MM.1S (cell line): ENCODE data around the gene MFNG.

Source experiments
- DNase-seq: peaks from one replicate; pipeline ENCODE4 v3.0.0-alpha.2; 2015
- H2AFZ ChIP-seq: fragments of 300-600 bp; sonication (generic); 2 replicates; pipeline ENCODE4 v1.6.0; 2016; ENCODE audit warnings: antibody characterized with exemption, low read length
- H3F3A ChIP-seq: fragments of 300-600 bp; sonication (generic); 2 replicates; pipeline ENCODE4 v1.6.1; 2016; ENCODE audit warnings: mild to moderate bottlenecking, antibody characterized with exemption, low read length, moderate library complexity, mixed read lengths; ENCODE audit not compliant: insufficient read depth
- H3K27ac ChIP-seq: fragments of 300-600 bp; sonication (generic); 2 replicates; pipeline ENCODE4 v1.5.1; 2016; ENCODE audit warnings: mild to moderate bottlenecking, low read length
- H3K27me3 ChIP-seq: fragments of 300-600 bp; sonication (generic); replicated peaks from 2 replicates; pipeline ENCODE4 v1.6.0; 2016; ENCODE audit warnings: low read length; ENCODE audit not compliant: insufficient read depth
- H3K36me3 ChIP-seq: fragments of 300-600 bp; sonication (generic); replicated peaks from 2 replicates; pipeline ENCODE4 v1.6.1; 2016; ENCODE audit warnings: mild to moderate bottlenecking, low read length, mixed read lengths; ENCODE audit not compliant: insufficient read depth
- H3K4me1 ChIP-seq: fragments of 300-600 bp; sonication (generic); 2 replicates; pipeline ENCODE4 v1.6.1; 2016; ENCODE audit warnings: low read length, mixed read lengths
- H3K4me2 ChIP-seq: fragments of 300-600 bp; sonication (generic); 2 replicates; pipeline ENCODE4 v1.6.0; 2016; ENCODE audit warnings: low read depth, low read length
- H3K4me3 ChIP-seq: fragments of 300-600 bp; sonication (generic); 2 replicates; pipeline ENCODE4 v1.5.1; 2016; ENCODE audit warnings: low read length, mixed read lengths
- H3K79me2 ChIP-seq: fragments of 300-600 bp; sonication (generic); 2 replicates; pipeline ENCODE4 v1.6.1; 2016; ENCODE audit warnings: mixed run types, low read length, mixed read lengths
- H3K9ac ChIP-seq: fragments of 300-600 bp; sonication (generic); 2 replicates; pipeline ENCODE4 v1.6.1; 2016; ENCODE audit warnings: low read length, mixed read lengths
- H3K9me2 ChIP-seq: fragments of 300-600 bp; sonication (generic); replicated peaks from 2 replicates; pipeline ENCODE4 v1.6.1; 2016; ENCODE audit warnings: mild to moderate bottlenecking, low read length, mixed read lengths; ENCODE audit not compliant: insufficient read depth
- H3K9me3 ChIP-seq: fragments of 300-600 bp; sonication (generic); replicated peaks from 2 replicates; pipeline ENCODE4 v1.6.1; 2016; ENCODE audit warnings: mild to moderate bottlenecking, low read length, mixed read lengths; ENCODE audit not compliant: insufficient read depth
- H4K20me1 ChIP-seq: fragments of 300-600 bp; sonication (generic); 2 replicates; pipeline ENCODE4 v1.6.1; 2016; ENCODE audit warnings: mild to moderate bottlenecking, low read length, moderate library complexity, mixed read lengths; ENCODE audit not compliant: insufficient read depth
- EZH2 ChIP-seq: fragments of 300-600 bp; sonication (generic); optimal IDR thresholded peaks from 2 replicates; pipeline ENCODE3; 2017; ENCODE audit warnings: low read depth, mild to moderate bottlenecking, antibody characterized with exemption, low read length, mixed read lengths
- EZH2phosphoT487 ChIP-seq: fragments of 300-600 bp; sonication (generic); IDR thresholded peaks from 2 replicates; pipeline ENCODE4 v1.6.1; 2018; ENCODE audit warnings: antibody characterized with exemption, low read length
- TF ChIP-seq, protein P1 (sequence below): fragments of 300-600 bp; sonication (generic); IDR thresholded peaks from 2 replicates; pipeline ENCODE4 v1.5.1; 2016; ENCODE audit warnings: antibody characterized with exemption, low read length, mixed read lengths

MFNG gene

DNA sequence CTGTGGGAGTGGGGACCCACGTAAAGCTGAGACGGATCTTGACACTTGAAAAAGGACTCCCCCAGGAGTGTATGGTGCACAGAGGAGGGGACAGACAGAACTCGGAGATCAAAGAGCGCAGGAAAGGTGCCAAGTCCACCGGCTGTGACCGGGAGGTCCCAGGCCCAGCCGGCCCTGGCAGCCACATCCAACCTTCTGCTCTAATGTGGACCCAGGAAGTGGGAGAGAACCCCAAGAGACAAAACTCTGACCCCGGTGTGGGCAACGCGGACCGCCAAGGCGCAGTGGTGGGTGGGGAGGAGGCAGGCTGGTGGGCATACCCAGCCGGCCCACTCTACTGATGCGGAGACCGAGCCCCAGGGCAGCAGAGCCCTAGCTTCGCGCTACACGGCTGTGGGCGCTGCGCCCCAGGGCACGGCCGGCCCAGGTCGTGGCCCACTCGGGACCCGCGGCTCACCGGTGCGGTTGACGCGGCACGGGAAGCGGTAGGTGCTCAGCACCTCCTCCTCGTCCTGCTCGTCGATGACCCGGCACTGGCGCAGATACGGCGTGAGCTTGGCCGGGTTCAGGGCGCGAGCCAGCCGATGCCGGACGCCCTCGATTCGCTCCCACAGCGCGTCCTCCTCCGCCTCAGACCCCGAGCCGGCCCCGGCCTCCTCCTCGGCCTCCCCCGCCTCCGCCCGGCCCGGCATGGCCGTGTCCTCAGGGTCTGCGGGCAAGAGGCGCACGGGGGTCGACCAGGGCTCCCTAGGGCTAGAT, 32.5 kb upstream of the MFNG start:
- no peak for DNase-seq
- peaks cover 87% of the 10 kb centered on the region for H3K27me3 ChIP-seq
- H3K9me2 ChIP-seq = no peaks in the 10 kb centered on the region
- no peaks in the 10 kb centered on the region for H4K20me1 ChIP-seq
- H3K9me3 ChIP-seq = no peaks in the 10 kb centered on the region
- no peak overlapping the region for H3K9ac ChIP-seq
- H3F3A ChIP-seq = no peaks in the 10 kb centered on the region
- H3K4me1 ChIP-seq = no peaks in the 10 kb centered on the region
- H3K4me2 ChIP-seq = peak overlapping the region; percentile 60
- no peak overlapping the region for H2AFZ ChIP-seq
- TF ChIP-seq, protein P1, sequence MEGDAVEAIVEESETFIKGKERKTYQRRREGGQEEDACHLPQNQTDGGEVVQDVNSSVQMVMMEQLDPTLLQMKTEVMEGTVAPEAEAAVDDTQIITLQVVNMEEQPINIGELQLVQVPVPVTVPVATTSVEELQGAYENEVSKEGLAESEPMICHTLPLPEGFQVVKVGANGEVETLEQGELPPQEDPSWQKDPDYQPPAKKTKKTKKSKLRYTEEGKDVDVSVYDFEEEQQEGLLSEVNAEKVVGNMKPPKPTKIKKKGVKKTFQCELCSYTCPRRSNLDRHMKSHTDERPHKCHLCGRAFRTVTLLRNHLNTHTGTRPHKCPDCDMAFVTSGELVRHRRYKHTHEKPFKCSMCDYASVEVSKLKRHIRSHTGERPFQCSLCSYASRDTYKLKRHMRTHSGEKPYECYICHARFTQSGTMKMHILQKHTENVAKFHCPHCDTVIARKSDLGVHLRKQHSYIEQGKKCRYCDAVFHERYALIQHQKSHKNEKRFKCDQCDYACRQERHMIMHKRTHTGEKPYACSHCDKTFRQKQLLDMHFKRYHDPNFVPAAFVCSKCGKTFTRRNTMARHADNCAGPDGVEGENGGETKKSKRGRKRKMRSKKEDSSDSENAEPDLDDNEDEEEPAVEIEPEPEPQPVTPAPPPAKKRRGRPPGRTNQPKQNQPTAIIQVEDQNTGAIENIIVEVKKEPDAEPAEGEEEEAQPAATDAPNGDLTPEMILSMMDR = no peak
- no peak for TF ChIP-seq EZH2
- no peak for TF ChIP-seq EZH2phosphoT487
- H3K36me3 ChIP-seq = no peaks in the 10 kb centered on the region
- H3K4me3 ChIP-seq = no peak overlapping the region; the same call in 1 of the 2 replicates
- no peaks in the 10 kb centered on the region for H3K79me2 ChIP-seq
- no peak overlapping the region for H3K27ac ChIP-seq

GRCh38 chr22:37517826-37518450, 31.8 kb upstream of the MFNG start:
- no peaks in the 10 kb centered on the region for H3K36me3 ChIP-seq
- no peak overlapping the region for H3K4me3 ChIP-seq
- TF ChIP-seq EZH2 (no peak), EZH2phosphoT487 (no peak)
- TF ChIP-seq, protein P1 = no peak
- no peak overlapping the region for H2AFZ ChIP-seq
- no peak overlapping the region for H3K4me2 ChIP-seq
- no peaks in the 10 kb centered on the region for H3K9me2 ChIP-seq
- no peak overlapping the region for H3K9ac ChIP-seq
- peaks cover 87% of the 10 kb centered on the region for H3K27me3 ChIP-seq
- H3K9me3 ChIP-seq = no peaks in the 10 kb centered on the region
- H3K4me1 ChIP-seq = no peaks in the 10 kb centered on the region
- no peak overlapping the region for H3K27ac ChIP-seq
- no peak for DNase-seq
- no peaks in the 10 kb centered on the region for H3F3A ChIP-seq
- H3K79me2 ChIP-seq = no peaks in the 10 kb centered on the region
- no peaks in the 10 kb centered on the region for H4K20me1 ChIP-seq

GRCh38 chr22:37516456-37516855, 30.3 kb upstream of the MFNG start:
- Histone ChIP-seq H4K20me1 (no peaks in the 10 kb centered on the region), H3F3A (no peaks in the 10 kb centered on the region), H3K36me3 (no peaks in the 10 kb centered on the region)

More at GRCh38 chr22:37516456-37516855, 30.3 kb upstream of the MFNG start:
- TF ChIP-seq EZH2phosphoT487 (no peak), EZH2 (no peak)
- TF ChIP-seq, protein P1 = no peak
- H3K4me2 ChIP-seq = no peak overlapping the region
- H3K79me2 ChIP-seq = no peaks in the 10 kb centered on the region
- no peak overlapping the region for H2AFZ ChIP-seq
- no peaks in the 10 kb centered on the region for H3K4me1 ChIP-seq
- no peak overlapping the region for H3K27ac ChIP-seq
- H3K4me3 ChIP-seq = no peak overlapping the region
- DNase-seq = no peak
- H3K9me2 ChIP-seq = no peaks in the 10 kb centered on the region
- peaks cover 86% of the 10 kb centered on the region for H3K27me3 ChIP-seq
- H3K9me3 ChIP-seq = no peaks in the 10 kb centered on the region
- H3K9ac ChIP-seq = no peak overlapping the region
